ENCODE measurements around the gene BSCL2. TPM values are rescaled to one million over a fixed set of nuclear protein-coding genes. Genes with fewer than 3 reads are reported as not detected.
A peak's percentile ranks its signal among the peaks of the same experiment; 100 is the strongest.
"Not testable (repeated sequence)": the region's sequence is repeated elsewhere in the genome, so short reads cannot be mapped to it uniquely, and the experiment has no call there.

Gene BSCL2
- total RNA-seq, 2 donors from 2014 or later, result 18.7 to 38.3 TPM

DNA sequence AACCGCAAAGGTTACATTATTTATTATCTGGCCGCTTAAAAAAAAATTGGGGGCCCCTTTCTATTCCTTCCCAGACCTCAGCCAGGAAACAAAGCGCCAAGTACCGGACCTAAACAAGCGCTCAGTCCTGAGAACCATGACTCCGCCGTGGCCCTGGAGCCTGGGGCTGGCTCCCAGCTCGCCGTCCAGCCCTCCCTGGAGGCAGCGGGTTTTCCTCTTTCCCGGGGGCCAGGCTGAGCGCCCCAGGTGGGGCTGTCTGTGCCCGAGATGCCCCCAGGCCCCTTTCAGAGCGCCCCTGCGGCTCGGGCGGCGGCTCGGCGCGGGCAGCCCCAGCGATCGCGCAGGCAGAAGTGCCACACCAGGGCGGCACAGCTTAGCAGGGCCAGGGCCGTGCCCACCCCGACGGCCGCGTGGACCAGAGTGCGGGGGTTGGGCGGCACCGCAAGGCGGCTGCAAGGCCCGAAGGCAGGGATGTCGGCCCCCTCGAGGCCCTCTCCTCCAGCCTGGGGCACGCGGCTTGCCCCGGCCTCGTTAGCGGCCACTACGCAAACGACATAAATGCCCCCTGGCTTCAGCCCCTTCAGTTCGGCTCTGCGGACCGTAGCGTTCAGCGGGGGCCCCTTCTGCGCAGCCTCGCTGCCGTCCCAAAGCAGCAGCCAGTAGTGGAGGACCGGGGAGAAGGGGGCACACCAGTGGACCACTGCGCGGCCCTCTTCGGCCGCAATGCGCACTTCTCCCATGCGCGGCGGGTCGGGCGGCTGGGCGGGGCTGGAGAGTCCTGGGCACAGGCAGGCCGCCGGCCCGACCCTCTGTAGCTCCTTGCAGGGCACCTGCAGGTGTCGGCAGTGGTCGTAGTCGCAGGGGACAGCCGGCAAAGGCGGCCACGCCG lies 19.5 kb downstream of the BSCL2 start:
- DNase-seq (ENCODE audit: low spot score) (no peak), ATAC-seq (peak; percentile 15 to 40)
- peaks cover 5 to 7% of the 10 kb centered on the region in 2 donors for H3K27me3 Mint-ChIP-seq
- peaks cover 5% of the 10 kb centered on the region for H3K36me3 Mint-ChIP-seq
- no peaks in the 10 kb centered on the region for H3K4me1 Mint-ChIP-seq (ENCODE audit: low read depth in 2 of 2)
- H3K4me3 Mint-ChIP-seq, result no peak overlapping the region
- H3K9me3 Mint-ChIP-seq, result no peaks in the 10 kb centered on the region
- H3K27ac Mint-ChIP-seq, result no peak overlapping the region

DNA sequence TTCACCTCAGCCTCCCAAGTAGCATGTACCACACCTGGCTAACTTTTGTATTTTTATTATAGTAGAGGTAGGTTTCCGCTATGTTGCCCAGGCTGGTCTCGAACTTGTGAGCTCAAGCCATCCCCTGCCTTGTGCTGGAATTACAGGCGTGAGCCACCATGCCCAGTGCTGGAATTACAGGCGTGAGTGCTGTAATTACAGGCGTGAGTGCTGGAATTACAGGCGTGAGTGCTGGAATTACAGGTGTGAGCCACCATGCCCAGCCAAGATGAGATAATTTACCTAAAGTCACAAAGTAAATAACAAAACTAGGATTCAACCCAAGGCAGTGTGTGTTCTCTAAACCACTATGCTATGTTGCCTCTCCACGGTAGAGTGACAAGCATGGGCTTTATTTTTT lies 24.7 kb downstream of the BSCL2 start:
- ATAC-seq (no peak), DNase-seq (ENCODE audit: low spot score) (no peak)
- H3K27ac Mint-ChIP-seq, result no peak overlapping the region
- H3K4me3 Mint-ChIP-seq, result no peak overlapping the region
- H3K4me1 Mint-ChIP-seq (ENCODE audit: low read depth in 2 of 2), result peaks cover 14 to 17% of the 10 kb centered on the region in 2 donors
- H3K36me3 Mint-ChIP-seq, result peaks cover 7% of the 10 kb centered on the region
- H3K9me3 Mint-ChIP-seq, result no peaks in the 10 kb centered on the region
- H3K27me3 Mint-ChIP-seq, result no peaks in the 10 kb centered on the region

DNA sequence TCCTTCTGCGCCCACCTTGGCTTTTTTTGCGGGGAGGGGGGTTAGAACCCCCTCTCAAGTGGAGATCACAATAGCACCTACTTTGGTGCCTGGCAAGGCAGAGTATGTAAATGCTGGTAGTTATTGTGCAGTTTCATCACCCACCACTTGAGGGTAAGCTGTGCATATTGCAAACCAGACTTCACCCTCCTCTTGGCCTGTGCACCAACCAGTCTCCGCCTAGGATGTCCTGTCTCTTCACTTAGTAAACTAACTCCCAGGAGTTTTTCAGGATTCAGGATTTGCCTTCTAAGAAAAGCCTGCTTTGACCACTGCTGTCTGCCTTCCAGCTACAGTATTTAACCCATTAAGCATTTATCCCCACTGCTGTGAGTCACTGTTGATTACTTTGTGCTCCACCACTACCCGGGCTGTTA lies 26.4 kb downstream of the BSCL2 start:
- DNase-seq (ENCODE audit: low spot score) (no peak), ATAC-seq (peak in 1 of 2 donors; percentile 43)
- peak overlapping the region; percentile 28 to 85 for H3K27ac Mint-ChIP-seq
- peaks cover 24 to 25% of the 10 kb centered on the region in 2 donors for H3K4me1 Mint-ChIP-seq (ENCODE audit: low read depth in 2 of 2)
- H3K9me3 Mint-ChIP-seq, result no peaks in the 10 kb centered on the region
- peak overlapping the region; percentile 67 for H3K4me3 Mint-ChIP-seq
- no peaks in the 10 kb centered on the region for H3K27me3 Mint-ChIP-seq
- H3K36me3 Mint-ChIP-seq, result peaks cover 15% of the 10 kb centered on the region

DNA sequence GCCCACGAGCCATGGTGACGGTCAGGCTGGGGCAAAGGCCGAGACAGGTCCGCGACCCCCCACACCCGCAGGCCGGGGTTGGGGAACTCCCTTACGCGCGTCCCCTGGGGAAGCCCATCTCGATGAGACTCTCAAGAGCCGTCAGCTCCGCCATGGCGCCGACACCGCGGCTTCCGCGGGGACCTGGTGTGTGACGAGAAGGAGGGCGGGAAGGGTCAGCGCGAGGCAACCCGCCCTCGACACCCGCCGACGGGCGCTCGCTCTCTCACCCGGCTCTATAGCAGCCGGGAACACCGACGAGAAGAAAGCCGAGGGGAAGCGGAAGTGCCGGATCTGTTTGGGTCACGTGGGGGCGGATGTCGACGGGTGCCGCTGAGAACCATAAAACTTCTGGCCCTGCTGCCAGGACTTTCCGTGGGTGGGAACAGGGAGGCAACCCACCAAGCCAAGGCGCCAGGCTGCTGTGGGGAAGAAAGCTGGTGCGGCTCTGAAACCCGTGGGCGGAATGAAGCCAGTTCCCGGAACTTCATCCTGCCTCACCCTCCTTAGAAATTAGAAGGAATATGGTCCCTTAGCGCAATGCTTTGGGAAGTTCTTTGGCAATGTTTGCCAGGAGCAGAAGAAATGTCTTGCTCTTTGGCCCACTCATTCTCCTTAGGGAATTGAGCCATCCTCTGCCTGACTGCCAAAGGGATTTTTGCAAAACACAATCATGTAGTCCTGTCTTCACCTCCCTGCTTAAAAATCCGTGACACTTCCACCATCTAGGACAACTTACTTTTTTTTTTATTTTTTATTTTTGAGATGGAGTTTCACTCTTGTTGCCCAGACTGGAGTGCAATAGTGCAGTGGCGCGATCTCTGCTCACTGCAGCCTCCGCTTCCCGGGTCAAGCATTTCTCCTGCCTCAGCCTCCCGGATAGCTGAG lies 28.2 kb downstream of the BSCL2 start, which contains the start of gene UBXN1:
Gene UBXN1 (minus strand): TSS at position 304 of the 927 bp plus-strand sequence. CDS start 150 bp downstream, at position 154.
- peak; percentile 94 for ATAC-seq
- peaks cover 22% of the 10 kb centered on the region for H3K36me3 Mint-ChIP-seq
- DNase-seq (ENCODE audit: low spot score), result peak; percentile 92
- H3K9me3 Mint-ChIP-seq, result no peaks in the 10 kb centered on the region
- no peaks in the 10 kb centered on the region for H3K27me3 Mint-ChIP-seq
- H3K27ac Mint-ChIP-seq, result peak within 1 kb of the TSS; percentile 85 to 94
- peak within 1 kb of the TSS; percentile 89 for H3K4me3 Mint-ChIP-seq
- peaks cover 28 to 30% of the 10 kb centered on the region in 2 donors for H3K4me1 Mint-ChIP-seq (ENCODE audit: low read depth in 2 of 2)

DNA sequence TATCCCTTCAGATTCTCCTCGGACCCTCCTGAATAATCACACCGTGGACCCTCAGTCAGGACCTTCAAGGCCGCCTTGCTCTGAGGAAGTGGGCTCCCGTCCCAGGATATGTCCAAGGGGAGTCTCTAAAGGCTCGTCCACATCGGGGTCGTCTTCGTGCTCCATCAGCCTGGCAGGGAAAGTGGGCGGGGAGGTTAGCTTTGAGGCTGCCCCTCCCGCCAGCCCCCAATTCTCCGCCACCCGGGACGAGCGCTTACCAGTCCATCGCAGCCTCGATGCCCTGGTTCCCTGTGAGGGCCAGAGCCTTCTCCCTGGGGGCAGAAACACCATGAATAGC lies 28.8 kb downstream of the BSCL2 start:
- Mint-ChIP-seq H3K27ac (peak overlapping the region; percentile 85 to 94), H3K36me3 (peaks cover 22% of the 10 kb centered on the region), H3K9me3 (no peaks in the 10 kb centered on the region), H3K27me3 (no peaks in the 10 kb centered on the region), H3K4me1 (ENCODE audit: low read depth in 2 of 2) (peaks cover 28 to 30% of the 10 kb centered on the region in 2 donors), H3K4me3 (peak overlapping the region; percentile 89)
- ATAC-seq (peak in 1 of 2 donors; percentile 11), DNase-seq (ENCODE audit: low spot score) (no peak)

DNA sequence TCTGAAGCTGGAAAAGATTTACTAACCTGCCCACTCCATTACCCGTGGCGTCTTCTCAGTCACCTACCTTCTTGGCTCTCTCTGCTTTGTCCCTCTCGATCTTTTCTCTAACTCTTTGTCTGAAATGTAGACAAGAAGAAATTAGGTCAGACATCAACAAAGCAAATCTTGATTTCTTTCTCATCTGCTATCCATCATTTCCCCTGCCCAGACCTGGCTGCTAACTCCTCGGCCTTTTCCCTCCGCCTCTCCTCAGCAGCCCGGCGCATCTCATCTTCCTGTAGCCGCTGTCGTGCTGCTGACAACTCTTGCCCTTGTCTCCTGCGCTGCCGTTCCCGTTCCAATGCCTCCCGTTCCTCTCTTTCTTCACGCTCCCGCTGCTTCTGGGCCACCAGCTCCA lies 29.5 kb downstream of the BSCL2 start:
- Mint-ChIP-seq H3K9me3 (no peaks in the 10 kb centered on the region), H3K27ac (peak overlapping the region; percentile 85 to 94), H3K27me3 (no peaks in the 10 kb centered on the region), H3K36me3 (peaks cover 22% of the 10 kb centered on the region), H3K4me1 (ENCODE audit: low read depth in 2 of 2) (peaks cover 30 to 32% of the 10 kb centered on the region in 2 donors), H3K4me3 (peak overlapping the region; percentile 89)
- ATAC-seq (no peak), DNase-seq (ENCODE audit: low spot score) (no peak)

- Mint-ChIP-seq H3K36me3 (peaks cover 22% of the 10 kb centered on the region), H3K4me1 (ENCODE audit: low read depth in 2 of 2) (peaks cover 30 to 36% of the 10 kb centered on the region in 2 donors), H3K9me3 (no peaks in the 10 kb centered on the region), H3K27me3 (no peaks in the 10 kb centered on the region), H3K27ac (peak overlapping the region; percentile 85 to 94), H3K4me3 (peak overlapping the region; percentile 89)
- ATAC-seq (no peak), DNase-seq (ENCODE audit: low spot score) (no peak)
Observed at GRCh38 chr11:62677156-62677555, 30.1 kb downstream of the BSCL2 start.

DNA sequence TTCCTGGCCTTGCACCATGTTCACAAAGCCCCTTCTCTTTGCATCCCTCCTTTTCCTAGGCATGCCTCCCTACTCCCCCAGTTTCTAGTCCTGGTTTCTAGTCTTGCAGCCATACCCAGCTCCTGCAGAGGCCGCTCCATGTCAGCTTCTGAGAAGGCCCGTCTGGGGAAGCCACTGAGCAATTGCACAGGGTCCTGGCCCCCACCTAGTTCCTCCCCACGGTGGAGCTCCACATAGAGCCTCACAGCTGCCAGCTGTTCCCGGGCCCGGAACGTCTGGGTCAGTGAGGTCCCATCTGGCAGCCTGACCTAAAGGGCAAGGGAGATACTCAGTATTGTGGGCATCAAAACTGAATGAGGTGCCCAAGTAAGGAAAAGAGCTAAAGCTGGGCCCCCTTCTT lies 30.5 kb downstream of the BSCL2 start:
- H3K27me3 Mint-ChIP-seq, result no peaks in the 10 kb centered on the region
- H3K4me1 Mint-ChIP-seq (ENCODE audit: low read depth in 2 of 2), result peaks cover 30 to 38% of the 10 kb centered on the region in 2 donors
- H3K9me3 Mint-ChIP-seq, result no peaks in the 10 kb centered on the region
- ATAC-seq, result no peak
- DNase-seq (ENCODE audit: low spot score), result peak; percentile 40
- peaks cover 22% of the 10 kb centered on the region for H3K36me3 Mint-ChIP-seq
- H3K4me3 Mint-ChIP-seq, result peak overlapping the region; percentile 89
- peak overlapping the region; percentile 85 to 94 for H3K27ac Mint-ChIP-seq

- H3K4me3 Mint-ChIP-seq, result not testable (repeated sequence)
Observed at GRCh38 chr11:62675415-62675814, 31.8 kb downstream of the BSCL2 start.

DNA sequence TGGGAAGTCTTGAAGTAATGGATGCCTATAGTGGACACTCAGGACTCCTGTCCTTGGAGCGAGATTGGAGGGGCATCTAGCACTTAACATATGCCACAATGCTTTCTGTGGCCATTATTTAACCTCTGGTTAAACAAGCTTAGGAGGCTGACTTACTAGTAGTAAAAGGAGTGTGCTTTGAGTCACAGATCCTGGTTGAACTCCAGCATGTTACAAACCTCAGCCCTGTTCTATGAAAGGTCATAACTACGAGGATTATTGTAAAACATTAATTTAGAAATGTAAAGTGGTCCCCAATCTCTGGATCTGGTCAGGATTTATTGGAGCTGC lies 34.1 kb downstream of the BSCL2 start:
- peaks cover 21% of the 10 kb centered on the region for H3K36me3 Mint-ChIP-seq
- H3K27me3 Mint-ChIP-seq, result no peaks in the 10 kb centered on the region
- peak overlapping the region; percentile 94 for H3K4me3 Mint-ChIP-seq
- DNase-seq (ENCODE audit: low spot score), result no peak
- H3K4me1 Mint-ChIP-seq (ENCODE audit: low read depth in 2 of 2), result peaks cover 33 to 37% of the 10 kb centered on the region in 2 donors
- peak overlapping the region; percentile 91 to 96 for H3K27ac Mint-ChIP-seq
- no peaks in the 10 kb centered on the region for H3K9me3 Mint-ChIP-seq
- ATAC-seq, result no peak

More at GRCh38 chr11:62675415-62675814, 31.8 kb downstream of the BSCL2 start:
- H3K27me3 Mint-ChIP-seq, H3K9me3 Mint-ChIP-seq, H3K27ac Mint-ChIP-seq, ATAC-seq: not testable (repeated sequence)
- peaks cover 38 to 42% of the 10 kb centered on the region in 2 donors for H3K4me1 Mint-ChIP-seq (ENCODE audit: low read depth in 2 of 2)
- H3K36me3 Mint-ChIP-seq, result peaks cover 22% of the 10 kb centered on the region
- peak; percentile 15 for DNase-seq (ENCODE audit: low spot score)

DNA sequence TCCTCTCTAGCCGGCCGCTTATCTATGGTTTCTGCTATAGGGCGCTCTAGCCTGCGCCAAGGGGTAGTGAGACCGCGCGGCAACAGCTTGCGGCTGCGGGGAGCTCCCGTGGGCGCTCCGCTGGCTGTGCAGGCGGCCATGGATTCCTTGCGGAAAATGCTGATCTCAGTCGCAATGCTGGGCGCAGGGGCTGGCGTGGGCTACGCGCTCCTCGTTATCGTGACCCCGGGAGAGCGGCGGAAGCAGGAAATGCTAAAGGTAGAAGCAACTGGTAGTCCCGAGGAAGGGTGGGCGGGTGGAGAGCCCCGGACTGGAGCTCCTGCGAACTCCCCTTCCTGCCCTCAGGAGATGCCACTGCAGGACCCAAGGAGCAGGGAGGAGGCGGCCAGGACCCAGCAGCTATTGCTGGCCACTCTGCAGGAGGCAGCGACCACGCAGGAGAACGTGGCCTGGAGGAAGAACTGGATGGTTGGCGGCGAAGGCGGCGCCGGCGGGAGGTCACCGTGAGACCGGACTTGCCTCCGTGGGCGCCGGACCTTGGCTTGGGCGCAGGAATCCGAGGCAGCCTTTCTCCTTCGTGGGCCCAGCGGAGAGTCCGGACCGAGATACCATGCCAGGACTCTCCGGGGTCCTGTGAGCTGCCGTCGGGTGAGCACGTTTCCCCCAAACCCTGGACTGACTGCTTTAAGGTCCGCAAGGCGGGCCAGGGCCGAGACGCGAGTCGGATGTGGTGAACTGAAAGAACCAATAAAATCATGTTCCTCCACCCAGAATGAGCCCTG lies 35.4 kb downstream of the BSCL2 start, which contains the start of the genes LBHD1 and UQCC3:
Gene LBHD1 (minus strand): TSS at position 660 of the 782 bp plus-strand sequence. CDS start 2,236 bp downstream, outside the sequence.
Gene UQCC3 (plus strand): TSS at position 66 of the 782 bp plus-strand sequence. CDS start 73 bp downstream, at position 139.
- peaks cover 25 to 31% of the 10 kb centered on the region in 2 donors for H3K4me1 Mint-ChIP-seq (ENCODE audit: low read depth in 2 of 2)
- H3K36me3 Mint-ChIP-seq, result peaks cover 13% of the 10 kb centered on the region
- H3K27me3 Mint-ChIP-seq, result no peaks in the 10 kb centered on the region
- peak within 1 kb of the TSS; percentile 91 to 96 for H3K27ac Mint-ChIP-seq
- peak; percentile 92 to 94 for ATAC-seq
- peak; percentile 84 for DNase-seq (ENCODE audit: low spot score)
- H3K4me3 Mint-ChIP-seq, result peak within 1 kb of the TSS; percentile 94
- no peaks in the 10 kb centered on the region for H3K9me3 Mint-ChIP-seq

- Mint-ChIP-seq H3K27ac (peak overlapping the region; percentile 91 to 96), H3K27me3 (no peaks in the 10 kb centered on the region), H3K4me1 (ENCODE audit: low read depth in 2 of 2) (peaks cover 28 to 34% of the 10 kb centered on the region in 2 donors), H3K36me3 (peaks cover 14% of the 10 kb centered on the region), H3K4me3 (peak overlapping the region; percentile 94), H3K9me3 (no peaks in the 10 kb centered on the region)
- peak; percentile 33 to 45 for ATAC-seq
- no peak for DNase-seq (ENCODE audit: low spot score)
Observed at GRCh38 chr11:62671236-62671607, 36.0 kb downstream of the BSCL2 start.

Data from natural killer cell treated with Interleukin-12 subunit alpha and Interleukin-12 subunit beta and Interleukin-15 and Interleukin-18, amount 100 ng/mL, for 72 hours (primary cell).